Neural crest cell (in vitro differentiated cells): ENCODE measurements around the gene TMCC3. TPM values are rescaled to one million over a fixed set of nuclear protein-coding genes. Genes with fewer than 3 reads are reported as not detected.

Experiments
- DNase-seq: peaks from one replicate; pipeline ENCODE4 v3.0.0; 2021; ENCODE audit warnings: low read depth, mixed read lengths, low spot score
- H3K27ac Mint-ChIP-seq: one replicate; pipeline ENCODE4 v1.8.0; 2021; ENCODE audit warnings: mild to moderate bottlenecking, mixed read lengths; ENCODE audit not compliant: unreplicated experiment
- H3K27me3 Mint-ChIP-seq: 2 replicates; pipeline ENCODE4 v1.8.0; 2021; ENCODE audit warnings: low read depth, mild to moderate bottlenecking, mixed read lengths
- H3K36me3 Mint-ChIP-seq: 2 replicates; pipeline ENCODE4 v1.8.0; 2021; ENCODE audit warnings: low read depth, mild to moderate bottlenecking, mixed read lengths
- H3K4me1 Mint-ChIP-seq: 2 replicates; pipeline ENCODE4 v1.8.0; 2021; ENCODE audit warnings: mixed read lengths
- H3K4me3 Mint-ChIP-seq: one replicate; pipeline ENCODE4 v1.8.0; 2021; ENCODE audit warnings: mild to moderate bottlenecking, mixed read lengths
- H3K9me3 Mint-ChIP-seq: 2 replicates; pipeline ENCODE4 v1.8.0; 2021; ENCODE audit warnings: mixed read lengths
- total RNA-seq: library from RNA; stranded (reverse); gene quantifications from 2 replicates; pipeline ENCODE4 v1.2.1, GENCODE V29; 2021
- TF ChIP-seq, protein P1 (sequence below): fragments of 200-600 bp; sonication (generic); conservative IDR thresholded peaks from 2 replicates; pipeline ENCODE4 v1.5.0; 2021; ENCODE audit warnings: antibody characterized with exemption, mild to moderate bottlenecking

Gene TMCC3
- total RNA-seq, 1 donor from 2014 or later: 3.4 TPM

DNA sequence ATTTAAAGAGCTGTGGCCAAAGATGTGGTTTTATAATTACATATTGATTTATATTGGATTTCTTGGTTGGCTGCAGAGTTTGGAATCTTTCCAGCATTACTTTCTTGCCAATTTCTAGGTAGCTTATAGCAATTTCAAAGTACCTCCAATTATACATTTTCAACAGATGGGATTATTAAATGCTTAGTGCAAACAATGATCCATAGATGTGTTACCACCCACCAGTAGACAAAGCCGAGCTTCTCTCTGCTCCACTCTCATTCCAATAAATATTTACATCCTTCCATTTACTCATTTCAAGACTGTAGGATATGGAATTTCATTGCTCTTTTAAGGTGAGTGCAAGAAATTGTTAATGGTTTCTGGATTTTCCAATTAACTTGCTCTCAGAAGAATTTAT, 21.6 kb upstream of the TMCC3 start:
- no peak for DNase-seq
- H3K9me3 Mint-ChIP-seq: no peaks in the 10 kb centered on the region
- H3K27ac Mint-ChIP-seq: no peak overlapping the region
- H3K4me1 Mint-ChIP-seq: peaks cover 13% of the 10 kb centered on the region
- TF ChIP-seq, protein P1, sequence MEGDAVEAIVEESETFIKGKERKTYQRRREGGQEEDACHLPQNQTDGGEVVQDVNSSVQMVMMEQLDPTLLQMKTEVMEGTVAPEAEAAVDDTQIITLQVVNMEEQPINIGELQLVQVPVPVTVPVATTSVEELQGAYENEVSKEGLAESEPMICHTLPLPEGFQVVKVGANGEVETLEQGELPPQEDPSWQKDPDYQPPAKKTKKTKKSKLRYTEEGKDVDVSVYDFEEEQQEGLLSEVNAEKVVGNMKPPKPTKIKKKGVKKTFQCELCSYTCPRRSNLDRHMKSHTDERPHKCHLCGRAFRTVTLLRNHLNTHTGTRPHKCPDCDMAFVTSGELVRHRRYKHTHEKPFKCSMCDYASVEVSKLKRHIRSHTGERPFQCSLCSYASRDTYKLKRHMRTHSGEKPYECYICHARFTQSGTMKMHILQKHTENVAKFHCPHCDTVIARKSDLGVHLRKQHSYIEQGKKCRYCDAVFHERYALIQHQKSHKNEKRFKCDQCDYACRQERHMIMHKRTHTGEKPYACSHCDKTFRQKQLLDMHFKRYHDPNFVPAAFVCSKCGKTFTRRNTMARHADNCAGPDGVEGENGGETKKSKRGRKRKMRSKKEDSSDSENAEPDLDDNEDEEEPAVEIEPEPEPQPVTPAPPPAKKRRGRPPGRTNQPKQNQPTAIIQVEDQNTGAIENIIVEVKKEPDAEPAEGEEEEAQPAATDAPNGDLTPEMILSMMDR: no peak
- H3K27me3 Mint-ChIP-seq: no peaks in the 10 kb centered on the region
- no peak overlapping the region for H3K4me3 Mint-ChIP-seq
- H3K36me3 Mint-ChIP-seq: no peaks in the 10 kb centered on the region

DNA sequence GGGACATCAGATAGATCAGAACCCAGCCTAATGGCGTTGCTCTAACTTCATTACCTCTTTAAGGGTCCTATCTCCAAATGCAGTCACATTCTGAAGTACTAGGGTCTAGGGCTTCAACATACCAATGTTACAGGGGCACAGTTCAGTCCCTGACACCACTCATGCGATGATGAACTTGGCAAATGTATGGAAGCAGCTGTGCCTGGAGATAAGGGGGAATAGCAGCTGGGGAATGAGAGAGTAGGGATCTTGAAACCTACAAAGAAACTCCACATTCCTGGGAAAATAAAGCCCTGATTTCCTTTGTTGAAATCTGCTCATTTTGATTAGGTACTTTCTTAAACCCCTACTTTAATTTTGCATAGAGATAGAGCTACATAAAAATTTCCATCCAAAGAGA, 20.5 kb upstream of the TMCC3 start:
- no peak overlapping the region for H3K27ac Mint-ChIP-seq

DNA sequence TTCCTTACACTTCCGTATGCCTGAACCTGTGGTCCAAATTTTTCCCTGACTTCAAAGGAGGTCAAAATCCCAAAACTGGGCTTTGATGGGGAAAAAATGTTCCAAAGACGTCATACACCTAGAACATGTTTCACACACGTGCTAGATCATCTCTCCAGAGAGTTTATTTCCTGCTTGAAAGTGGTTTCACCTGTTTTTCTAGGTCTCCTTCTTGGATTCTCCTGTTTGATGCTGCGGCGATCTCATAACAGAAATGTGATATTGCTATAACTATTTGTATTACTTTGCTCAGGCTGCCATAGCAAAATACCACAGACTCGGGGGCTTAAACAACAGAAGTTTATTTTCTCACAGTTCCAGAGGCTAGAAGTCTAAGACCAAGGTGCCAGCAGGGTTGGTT, 19.7 kb upstream of the TMCC3 start:
- Mint-ChIP-seq H3K9me3 (no peaks in the 10 kb centered on the region), H3K27ac (peak overlapping the region; percentile 3), H3K4me3 (no peak overlapping the region), H3K4me1 (peaks cover 10% of the 10 kb centered on the region), H3K36me3 (no peaks in the 10 kb centered on the region), H3K27me3 (no peaks in the 10 kb centered on the region)
- no peak for DNase-seq
- TF ChIP-seq, protein P1: no peak

More for the DNA sequence above, 20.5 kb upstream of the TMCC3 start:
- no peaks in the 10 kb centered on the region for H3K9me3 Mint-ChIP-seq
- peaks cover 10% of the 10 kb centered on the region for H3K4me1 Mint-ChIP-seq
- no peaks in the 10 kb centered on the region for H3K36me3 Mint-ChIP-seq
- no peak for DNase-seq
- TF ChIP-seq, protein P1: no peak
- no peak overlapping the region for H3K4me3 Mint-ChIP-seq
- no peaks in the 10 kb centered on the region for H3K27me3 Mint-ChIP-seq

DNA sequence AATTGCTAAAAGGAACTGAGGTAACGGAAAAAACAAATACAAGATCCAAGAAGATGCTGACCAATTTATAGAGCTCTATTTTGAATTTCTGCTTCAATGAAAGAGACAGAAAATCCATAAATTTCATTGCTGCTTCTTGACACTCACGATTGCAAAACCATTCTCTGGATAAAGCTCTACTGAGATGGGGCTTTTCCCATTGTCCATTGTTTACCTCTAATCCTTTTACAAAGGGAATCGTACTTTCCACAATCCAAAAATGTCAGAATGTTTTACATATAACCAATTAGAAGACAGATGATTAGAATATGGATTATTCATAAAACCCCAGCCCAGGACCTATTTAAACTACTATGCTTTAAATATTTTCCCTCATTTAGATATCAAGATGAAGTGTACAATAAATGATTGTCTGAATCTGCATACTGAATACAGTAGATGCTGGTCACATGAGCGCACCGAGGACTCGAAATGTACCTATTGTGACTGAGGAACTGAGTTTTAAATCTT, 16.7 kb upstream of the TMCC3 start:
- Mint-ChIP-seq H3K27me3 (no peaks in the 10 kb centered on the region), H3K9me3 (no peaks in the 10 kb centered on the region), H3K4me1 (peaks cover 7% of the 10 kb centered on the region), H3K4me3 (no peak overlapping the region), H3K36me3 (no peaks in the 10 kb centered on the region), H3K27ac (no peak overlapping the region)
- no peak for DNase-seq
- TF ChIP-seq, protein P1: no peak

DNA sequence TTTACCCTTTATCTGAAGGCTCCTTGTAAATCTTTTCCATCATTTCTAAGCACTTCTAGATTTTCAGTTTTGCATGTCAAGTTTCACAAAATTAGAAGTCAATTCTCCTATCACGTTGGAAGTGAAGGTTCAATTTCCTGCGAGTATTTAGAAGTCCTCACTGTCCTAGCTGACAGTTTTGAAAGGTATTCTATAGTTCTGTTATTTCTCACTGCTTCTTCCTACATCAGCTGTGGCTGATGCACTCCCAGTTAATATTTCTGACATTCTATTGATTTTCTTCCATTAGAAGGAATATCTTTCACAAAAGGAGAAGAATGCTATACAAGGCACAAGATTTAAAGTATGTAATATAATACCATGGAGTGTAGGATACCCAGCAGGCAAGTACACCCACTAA, 15.8 kb upstream of the TMCC3 start:
- TF ChIP-seq, protein P1: no peak
- no peaks in the 10 kb centered on the region for H3K9me3 Mint-ChIP-seq
- peaks cover 3% of the 10 kb centered on the region for H3K4me1 Mint-ChIP-seq
- DNase-seq: no peak
- no peak overlapping the region for H3K27ac Mint-ChIP-seq
- H3K4me3 Mint-ChIP-seq: no peak overlapping the region
- no peaks in the 10 kb centered on the region for H3K36me3 Mint-ChIP-seq
- no peaks in the 10 kb centered on the region for H3K27me3 Mint-ChIP-seq

DNA sequence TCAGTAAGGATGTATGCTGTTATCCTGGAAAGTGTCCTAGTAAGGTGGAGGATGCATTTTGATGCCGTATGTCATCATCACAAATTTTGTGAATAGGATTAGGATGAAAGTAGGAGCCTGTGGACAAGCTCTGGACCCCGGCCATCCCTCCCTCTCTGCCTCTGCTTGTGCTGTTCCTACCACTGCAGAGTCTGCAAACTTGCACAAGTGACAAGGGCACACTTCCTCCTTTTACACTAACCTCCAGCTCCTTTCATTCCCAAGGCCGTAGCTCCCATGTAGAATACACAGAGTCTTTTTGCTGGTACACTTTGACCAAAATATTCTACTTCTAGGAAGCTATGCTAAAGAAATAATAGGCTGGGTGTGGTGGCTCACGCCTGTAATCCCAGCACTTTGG, 13.3 kb upstream of the TMCC3 start:
- H3K4me3 Mint-ChIP-seq: no peak overlapping the region
- H3K4me1 Mint-ChIP-seq: no peaks in the 10 kb centered on the region
- no peaks in the 10 kb centered on the region for H3K27me3 Mint-ChIP-seq
- no peaks in the 10 kb centered on the region for H3K36me3 Mint-ChIP-seq
- DNase-seq: no peak
- H3K27ac Mint-ChIP-seq: no peak overlapping the region
- TF ChIP-seq, protein P1: no peak
- no peaks in the 10 kb centered on the region for H3K9me3 Mint-ChIP-seq
